ENCODE measurements around the gene TSPAN18. TPM values are rescaled to one million over a fixed set of nuclear protein-coding genes. Genes with fewer than 3 reads are reported as not detected.

Gene TSPAN18
- total RNA-seq, 4 donors from 2014 or later: 6.7 to 13.1 (median 7.9) TPM

DNA sequence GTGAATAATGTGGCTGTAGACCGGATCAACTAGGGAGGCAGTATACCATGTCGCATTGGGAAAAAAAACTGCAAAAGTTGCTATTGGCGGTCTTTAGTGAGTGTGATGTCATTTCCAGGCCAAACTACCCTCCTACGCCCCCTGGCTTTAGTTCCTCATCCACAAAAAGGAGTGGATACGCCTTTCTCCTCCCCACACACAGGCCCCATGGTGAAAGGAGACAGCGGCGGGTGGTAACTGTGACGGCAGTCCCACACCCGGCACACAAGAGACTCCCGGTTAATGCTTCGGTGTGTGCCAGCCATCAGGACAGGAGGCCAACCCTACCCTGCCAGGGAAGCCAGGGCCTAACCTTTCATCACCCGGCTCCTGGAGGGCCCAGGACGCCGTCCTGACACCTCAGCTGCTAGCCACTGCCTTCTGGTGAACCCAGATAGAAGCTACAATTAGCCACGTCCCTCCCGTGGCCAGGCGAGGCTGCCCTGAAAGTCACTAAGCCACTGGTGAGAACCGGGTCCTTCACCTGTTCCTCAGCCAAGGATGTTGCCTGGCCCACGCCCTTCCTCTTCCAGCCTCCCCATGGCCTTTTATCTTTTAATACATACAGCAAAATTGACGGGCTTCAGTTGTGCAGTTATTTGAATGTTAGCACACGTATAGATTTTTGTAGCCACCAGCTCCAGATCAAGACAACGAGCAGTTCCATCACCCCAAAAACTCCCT lies 213.1 kb downstream of the TSPAN18 start:
- Histone ChIP-seq H3K4me1 (peaks cover 0 to 59% (median 10%) of the 10 kb centered on the region in 4 donors), H3K27me3 (no peaks in the 10 kb centered on the region), H3K36me3 (peaks cover 0 to 14% (median 0%) of the 10 kb centered on the region in 3 donors), H3K9me3 (no peaks in the 10 kb centered on the region), H3K4me3 (no peak overlapping the region), H3K27ac (no peak overlapping the region)
- DNase-seq (ENCODE audit: low spot score in 2 of 2): peak in 1 of 2 donors; percentile 26
- TF ChIP-seq POLR2A (IDR thresholded peaks at IDR 0.05): no peak
- TF ChIP-seq, protein P1, sequence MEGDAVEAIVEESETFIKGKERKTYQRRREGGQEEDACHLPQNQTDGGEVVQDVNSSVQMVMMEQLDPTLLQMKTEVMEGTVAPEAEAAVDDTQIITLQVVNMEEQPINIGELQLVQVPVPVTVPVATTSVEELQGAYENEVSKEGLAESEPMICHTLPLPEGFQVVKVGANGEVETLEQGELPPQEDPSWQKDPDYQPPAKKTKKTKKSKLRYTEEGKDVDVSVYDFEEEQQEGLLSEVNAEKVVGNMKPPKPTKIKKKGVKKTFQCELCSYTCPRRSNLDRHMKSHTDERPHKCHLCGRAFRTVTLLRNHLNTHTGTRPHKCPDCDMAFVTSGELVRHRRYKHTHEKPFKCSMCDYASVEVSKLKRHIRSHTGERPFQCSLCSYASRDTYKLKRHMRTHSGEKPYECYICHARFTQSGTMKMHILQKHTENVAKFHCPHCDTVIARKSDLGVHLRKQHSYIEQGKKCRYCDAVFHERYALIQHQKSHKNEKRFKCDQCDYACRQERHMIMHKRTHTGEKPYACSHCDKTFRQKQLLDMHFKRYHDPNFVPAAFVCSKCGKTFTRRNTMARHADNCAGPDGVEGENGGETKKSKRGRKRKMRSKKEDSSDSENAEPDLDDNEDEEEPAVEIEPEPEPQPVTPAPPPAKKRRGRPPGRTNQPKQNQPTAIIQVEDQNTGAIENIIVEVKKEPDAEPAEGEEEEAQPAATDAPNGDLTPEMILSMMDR (IDR thresholded peaks at IDR 0.05): peak in 2 of 5 experiments; percentile 22 to 25
- WGBS, 2 donors: 61 to 65% methylated on average over 22 of the region's 22 CpGs

- H3K36me3 ChIP-seq: peaks cover 0 to 8% (median 0%) of the 10 kb centered on the region in 3 donors
- peaks cover 0 to 59% (median 13%) of the 10 kb centered on the region in 4 donors for H3K4me1 ChIP-seq
- no peaks in the 10 kb centered on the region for H3K27me3 ChIP-seq
- 47 to 57% methylated on average over 7 of the region's 7 CpGs for WGBS, 2 donors
- H3K4me3 ChIP-seq: no peak overlapping the region
- H3K27ac ChIP-seq: no peak overlapping the region
- H3K9me3 ChIP-seq: no peaks in the 10 kb centered on the region
- TF ChIP-seq, protein P1 (IDR thresholded peaks at IDR 0.05): no peak
- TF ChIP-seq POLR2A (IDR thresholded peaks at IDR 0.05) (no peak), EP300 (IDR thresholded peaks at IDR 0.05) (no peak)
- DNase-seq (ENCODE audit: low spot score in 2 of 2): no peak
Observed at GRCh38 chr11:44940404-44940803, 213.6 kb downstream of the TSPAN18 start.

GRCh38 chr11:44940835-44941234 lies 214.1 kb downstream of the TSPAN18 start:
- peaks cover 0 to 5% (median 0%) of the 10 kb centered on the region in 3 donors for H3K36me3 ChIP-seq
- peaks cover 0 to 64% (median 15%) of the 10 kb centered on the region in 4 donors for H3K4me1 ChIP-seq
- 87 to 88% methylated on average over 9 of the region's 9 CpGs for WGBS, 2 donors
- TF ChIP-seq POLR2A (IDR thresholded peaks at IDR 0.05) (no peak), EP300 (IDR thresholded peaks at IDR 0.05) (no peak)
- TF ChIP-seq, protein P1 (IDR thresholded peaks at IDR 0.05): no peak
- peak overlapping the region in 1 of 4 donors; percentile 47 for H3K27ac ChIP-seq
- H3K4me3 ChIP-seq: no peak overlapping the region
- no peak for DNase-seq (ENCODE audit: low spot score in 2 of 2)
- no peaks in the 10 kb centered on the region for H3K9me3 ChIP-seq
- H3K27me3 ChIP-seq: no peaks in the 10 kb centered on the region

GRCh38 chr11:44941259-44942021 lies 214.7 kb downstream of the TSPAN18 start:
- Histone ChIP-seq H3K36me3 (peaks cover 0 to 5% (median 0%) of the 10 kb centered on the region in 3 donors), H3K4me1 (peaks cover 0 to 67% (median 18%) of the 10 kb centered on the region in 4 donors), H3K4me3 (no peak overlapping the region), H3K27me3 (no peaks in the 10 kb centered on the region), H3K27ac (peak overlapping the region in 1 of 4 donors; percentile 47), H3K9me3 (no peaks in the 10 kb centered on the region)
- TF ChIP-seq POLR2A (IDR thresholded peaks at IDR 0.05) (no peak), EP300 (IDR thresholded peaks at IDR 0.05) (no peak)
- TF ChIP-seq, protein P1 (IDR thresholded peaks at IDR 0.05): no peak
- 68 to 76% methylated on average over 12 of the region's 12 CpGs for WGBS, 2 donors
- no peak for DNase-seq (ENCODE audit: low spot score in 2 of 2)

Data from tibial nerve (tissue), 4 donors.